HG02623 (cell line): ENCODE data around the gene STMN3.
"Not testable (repeated sequence)": the region's sequence is repeated elsewhere in the genome, so short reads cannot be mapped to it uniquely, and the experiment has no call there.

Source experiments
- ATAC-seq: cut with Tn5 transposase; IDR thresholded peaks from one replicate; pipeline ENCODE4 v1.9.1; 2021; ENCODE audit warnings: moderate library complexity; ENCODE audit not compliant: unreplicated experiment

STMN3 gene

GRCh38 chr20:63617876-63618265 is 35.4 kb downstream of the STMN3 start:
- no peak for ATAC-seq

- no peak for ATAC-seq
These were observed 35.9 kb downstream of the STMN3 start for GRCh38 chr20:63617092-63617875.

GRCh38 chr20:63613863-63614594 is 39.2 kb downstream of the STMN3 start:
- not testable (repeated sequence) for ATAC-seq

GRCh38 chr20:63612276-63612931 is 40.8 kb downstream of the STMN3 start:
- ATAC-seq = no peak

- ATAC-seq = no peak
These were observed 41.6 kb downstream of the STMN3 start for GRCh38 chr20:63611646-63612045.

- ATAC-seq = no peak
These were observed 42.4 kb downstream of the STMN3 start for GRCh38 chr20:63610581-63611435.

GRCh38 chr20:63606686-63607085 is 46.5 kb downstream of the STMN3 start:
- ATAC-seq = no peak

GRCh38 chr20:63602321-63602720 is 50.9 kb downstream of the STMN3 start:
- ATAC-seq = no peak

- ATAC-seq = not testable (repeated sequence)
These were observed 51.5 kb downstream of the STMN3 start for GRCh38 chr20:63601679-63602078.

GRCh38 chr20:63599396-63600050 is 53.7 kb downstream of the STMN3 start:
- no peak for ATAC-seq

- no peak for ATAC-seq
These were observed 54.5 kb downstream of the STMN3 start for GRCh38 chr20:63598479-63599395.

GRCh38 chr20:63597651-63598478 is 55.4 kb downstream of the STMN3 start:
- ATAC-seq = no peak

- no peak for ATAC-seq
These were observed 56.8 kb downstream of the STMN3 start for GRCh38 chr20:63596423-63596822.

- ATAC-seq = no peak
These were observed 57.7 kb downstream of the STMN3 start for GRCh38 chr20:63595416-63596127.

- ATAC-seq = no peak
These were observed 59.1 kb downstream of the STMN3 start for GRCh38 chr20:63594043-63594561.

- ATAC-seq = no peak
These were observed 60.6 kb downstream of the STMN3 start for GRCh38 chr20:63592661-63593060.

GRCh38 chr20:63591786-63592355 is 61.4 kb downstream of the STMN3 start:
- no peak for ATAC-seq
